Activated CD8-positive, alpha-beta memory T cell treated with anti-CD3 and anti-CD28 coated beads for 4 hours (primary cell): ENCODE data around the gene KMO.

Experiments used
- DNase-seq, 2 donors: peaks; one replicate each; pipeline ENCODE4 v3.0.0-alpha.2; 2020; ENCODE audit warnings: low read depth in 2 of 2

KMO gene

GRCh38 chr1:241593186-241593585, 61.0 kb downstream of the KMO start:
- DNase-seq = no peak

- no peak for DNase-seq
Measured at GRCh38 chr1:241596633-241597032, 64.5 kb downstream of the KMO start.

- DNase-seq = no peak
Measured at GRCh38 chr1:241598249-241598648, 66.1 kb downstream of the KMO start.

- no peak for DNase-seq
Measured at GRCh38 chr1:241600496-241600901, 68.3 kb downstream of the KMO start.

GRCh38 chr1:241603731-241604245, 71.6 kb downstream of the KMO start:
- DNase-seq = no peak

GRCh38 chr1:241605146-241605805, 73.1 kb downstream of the KMO start:
- no peak for DNase-seq

- DNase-seq = no peak
Measured at GRCh38 chr1:241606544-241606943, 74.4 kb downstream of the KMO start.

GRCh38 chr1:241607497-241607896, 75.3 kb downstream of the KMO start:
- DNase-seq = no peak

GRCh38 chr1:241608379-241609033, 76.3 kb downstream of the KMO start:
- no peak for DNase-seq

GRCh38 chr1:241610056-241610815, 78.1 kb downstream of the KMO start:
- DNase-seq = no peak

GRCh38 chr1:241611063-241611462, 78.9 kb downstream of the KMO start:
- no peak for DNase-seq

GRCh38 chr1:241611736-241612135, 79.6 kb downstream of the KMO start:
- no peak for DNase-seq

GRCh38 chr1:241612533-241613477, 80.6 kb downstream of the KMO start:
- no peak for DNase-seq

- no peak for DNase-seq
Measured at GRCh38 chr1:241614144-241614543, 82.0 kb downstream of the KMO start.

GRCh38 chr1:241614572-241614971, 82.4 kb downstream of the KMO start:
- DNase-seq = no peak

GRCh38 chr1:241615043-241615974, 83.1 kb downstream of the KMO start:
- DNase-seq = no peak

GRCh38 chr1:241617426-241617825, 85.2 kb downstream of the KMO start:
- no peak for DNase-seq

GRCh38 chr1:241622669-241623068, 90.5 kb downstream of the KMO start:
- no peak for DNase-seq

- no peak for DNase-seq
Measured at GRCh38 chr1:241624935-241625334, 92.8 kb downstream of the KMO start.
